ENCODE data around the gene ATP6V1C2. TPM values are rescaled to one million over a fixed set of nuclear protein-coding genes. Genes with fewer than 3 reads are reported as not detected.

Gene ATP6V1C2, protein sequence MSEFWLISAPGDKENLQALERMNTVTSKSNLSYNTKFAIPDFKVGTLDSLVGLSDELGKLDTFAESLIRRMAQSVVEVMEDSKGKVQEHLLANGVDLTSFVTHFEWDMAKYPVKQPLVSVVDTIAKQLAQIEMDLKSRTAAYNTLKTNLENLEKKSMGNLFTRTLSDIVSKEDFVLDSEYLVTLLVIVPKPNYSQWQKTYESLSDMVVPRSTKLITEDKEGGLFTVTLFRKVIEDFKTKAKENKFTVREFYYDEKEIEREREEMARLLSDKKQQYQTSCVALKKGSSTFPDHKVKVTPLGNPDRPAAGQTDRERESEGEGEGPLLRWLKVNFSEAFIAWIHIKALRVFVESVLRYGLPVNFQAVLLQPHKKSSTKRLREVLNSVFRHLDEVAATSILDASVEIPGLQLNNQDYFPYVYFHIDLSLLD
- polyA plus RNA-seq (2011; rRNA removed) (0.14 and 0.21 TPM in 2 replicates), polyA plus RNA-seq (2017; fragmentation: RNase III; extraction: RNeasy Plus Mini Kit Qiagen cat#74134 plus additional on column Dnase treatment) (0.08 to 0.18 TPM (median 0.09 TPM) in 3 replicates), polyA minus RNA-seq (2011; rRNA and poly(A)+ RNA removed) (not detected in 2 replicates)
- 0.03 and 0.04 TPM in 2 replicates for polyA plus RNA-seq (2012; cell fraction: cytosol; rRNA removed)
- polyA plus RNA-seq (2012; cell fraction: nucleus; rRNA removed): 0.01 TPM in 1 of 2 replicates, not detected in the other

DNA sequence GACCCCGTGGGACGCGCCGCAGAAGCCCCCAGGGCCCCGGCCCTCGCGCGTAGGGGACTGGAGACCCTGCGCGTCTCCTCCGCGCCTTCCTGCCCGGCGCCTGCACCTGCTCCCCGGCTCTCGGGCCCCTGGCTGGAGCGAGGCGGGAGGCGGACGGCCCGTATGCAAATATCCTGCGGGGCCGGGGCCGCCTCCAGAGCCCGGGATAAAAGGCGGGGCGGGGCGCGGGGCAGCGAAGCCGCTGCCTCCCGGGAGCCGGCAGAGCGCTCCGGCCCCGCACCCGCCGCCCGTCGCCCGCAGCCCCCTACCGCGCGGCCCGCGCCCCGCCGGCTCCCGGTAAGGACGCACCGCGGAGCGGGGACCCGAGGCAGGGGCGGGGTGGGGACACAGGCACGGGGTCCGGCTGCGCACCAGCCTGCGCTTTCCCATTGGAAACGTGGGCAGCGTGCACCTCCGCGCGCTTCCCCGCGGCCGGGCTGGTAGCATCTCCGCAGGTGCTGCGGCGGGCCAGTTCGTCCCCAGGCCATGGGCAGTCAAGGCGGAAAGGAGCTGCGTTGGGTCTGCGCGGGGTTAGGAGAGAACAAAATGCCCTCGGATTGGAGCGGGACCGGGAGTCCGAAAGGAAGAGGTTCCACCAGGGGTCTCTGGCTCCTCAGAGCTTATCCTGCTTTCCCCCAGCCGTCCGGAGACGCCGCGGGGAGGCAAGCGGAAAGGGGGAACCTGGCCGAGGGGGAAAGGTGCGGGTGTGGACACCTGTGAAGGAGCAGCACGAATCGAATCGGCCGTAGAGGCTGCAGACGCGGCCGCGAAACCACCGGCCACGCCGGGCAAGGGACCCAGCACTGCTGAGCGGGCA is at the start of gene ATP6V1C2:
Gene ATP6V1C2 (plus strand): TSS at position 235 of the 856 bp plus-strand sequence. CDS start 1,220 bp downstream, outside the sequence.
- peak in 1 of 2 experiments; percentile 40 for DNase-seq (ENCODE audit: low read depth in 1 of 2, low spot score in 1 of 2)
- Histone ChIP-seq H3K27ac (peak within 1 kb of the TSS in 1 of 2 experiments; percentile 34; a peak in 2 of 6 replicates), H3K9me3 (no peaks in the 10 kb centered on the region), H3K4me1 (peaks cover 24% of the 10 kb centered on the region), H3K4me2 (peak within 1 kb of the TSS; percentile 91), H3K4me3 (peak within 1 kb of the TSS; percentile 54)
- ChIA-PET POLR2A (interaction anchor here (1.0 kb wide), 1 partner anchor 33 kb away, joined by 4 read pairs; no protein-coding TSS in a partner anchor), CTCF (interaction anchor here (1.0 to 1.6 kb wide), 4 partner anchors 9 to 411 kb away, joined by 3 to 8 read pairs (median 7); a partner anchor contains a TSS)
- 2% methylated on average over 61 of the region's 99 CpGs for WGBS (ENCODE audit: missing lambda C conversion rate)
- no peak for FAIRE-seq
- no peak for TF ChIP-seq FOSL2 (IDR thresholded peaks at IDR 0.05)
- no peak for TF ChIP-seq FOSL2 (CRISPR knock-in tag; IDR thresholded peaks at IDR 0.05)
- TF ChIP-seq SMC3 (IDR thresholded peaks at IDR 0.05): no peak
- TF ChIP-seq CHD2 (IDR thresholded peaks at IDR 0.05; ENCODE audit: low read length, partially characterized antibody): no peak
- no peak for TF ChIP-seq TFCP2L1 (CRISPR knock-in tag; IDR thresholded peaks at IDR 0.05)
- no peak for TF ChIP-seq CEBPB (IDR thresholded peaks at IDR 0.05)
- TF ChIP-seq NR3C1 (IDR thresholded peaks at IDR 0.05): no peak
- TF ChIP-seq, protein P1, sequence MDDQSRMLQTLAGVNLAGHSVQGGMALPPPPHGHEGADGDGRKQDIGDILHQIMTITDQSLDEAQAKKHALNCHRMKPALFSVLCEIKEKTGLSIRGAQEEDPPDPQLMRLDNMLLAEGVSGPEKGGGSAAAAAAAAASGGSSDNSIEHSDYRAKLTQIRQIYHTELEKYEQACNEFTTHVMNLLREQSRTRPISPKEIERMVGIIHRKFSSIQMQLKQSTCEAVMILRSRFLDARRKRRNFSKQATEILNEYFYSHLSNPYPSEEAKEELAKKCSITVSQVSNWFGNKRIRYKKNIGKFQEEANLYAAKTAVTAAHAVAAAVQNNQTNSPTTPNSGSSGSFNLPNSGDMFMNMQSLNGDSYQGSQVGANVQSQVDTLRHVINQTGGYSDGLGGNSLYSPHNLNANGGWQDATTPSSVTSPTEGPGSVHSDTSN (IDR thresholded peaks at IDR 0.05): no peak
- no peak for TF ChIP-seq ESRRA (IDR thresholded peaks at IDR 0.05; ENCODE audit: borderline replicate concordance, low read length)
- TF ChIP-seq ZC3H11A (IDR thresholded peaks at IDR 0.05): no peak
- TF ChIP-seq CBX2 (IDR thresholded peaks at IDR 0.05; ENCODE audit: borderline replicate concordance, low read depth): no peak
- TF ChIP-seq, protein P2, sequence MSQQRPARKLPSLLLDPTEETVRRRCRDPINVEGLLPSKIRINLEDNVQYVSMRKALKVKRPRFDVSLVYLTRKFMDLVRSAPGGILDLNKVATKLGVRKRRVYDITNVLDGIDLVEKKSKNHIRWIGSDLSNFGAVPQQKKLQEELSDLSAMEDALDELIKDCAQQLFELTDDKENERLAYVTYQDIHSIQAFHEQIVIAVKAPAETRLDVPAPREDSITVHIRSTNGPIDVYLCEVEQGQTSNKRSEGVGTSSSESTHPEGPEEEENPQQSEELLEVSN (IDR thresholded peaks at IDR 0.05; ENCODE audit: borderline replicate concordance, low read depth): no peak
- no peak for TF ChIP-seq KDM5A (IDR thresholded peaks at IDR 0.05)
- no peak for TF ChIP-seq NFE2L2 (conservative IDR thresholded peaks at IDR 0.05; ENCODE audit: low read length)
- TF ChIP-seq HOXA7 (CRISPR knock-in tag; IDR thresholded peaks at IDR 0.05): no peak
- ATAC-seq: peak; percentile 65

DNA sequence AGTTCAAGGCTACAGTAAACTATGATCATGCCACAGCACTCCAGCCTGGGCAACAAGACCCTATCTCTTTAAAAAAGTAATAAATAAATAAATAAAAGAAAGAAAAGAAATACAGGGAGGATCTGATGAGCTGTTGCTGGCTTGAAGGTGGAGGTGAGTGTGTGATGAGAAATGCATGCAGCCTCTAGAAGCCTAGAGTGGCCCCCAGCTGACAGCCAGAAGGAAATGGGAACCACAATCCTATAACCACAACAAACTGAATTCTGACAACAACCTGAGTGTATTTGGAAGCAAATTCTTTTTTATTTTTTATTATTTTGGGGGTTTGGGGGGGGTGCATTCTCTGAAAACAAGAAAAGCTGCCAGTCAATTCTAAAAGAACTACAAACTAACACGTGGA is 46.3 kb upstream of the ATP6V1C2 start:
- CTCF ChIA-PET: interaction anchor here (0.7 to 1.0 kb wide), 4 partner anchors 69 to 603 kb away, joined by 3 to 4 read pairs (median 3); no protein-coding TSS in a partner anchor
- WGBS (ENCODE audit: missing lambda C conversion rate): 77% methylated on average over 1 of the region's 1 CpG
- POLR2A ChIA-PET: no interaction called here

DNA sequence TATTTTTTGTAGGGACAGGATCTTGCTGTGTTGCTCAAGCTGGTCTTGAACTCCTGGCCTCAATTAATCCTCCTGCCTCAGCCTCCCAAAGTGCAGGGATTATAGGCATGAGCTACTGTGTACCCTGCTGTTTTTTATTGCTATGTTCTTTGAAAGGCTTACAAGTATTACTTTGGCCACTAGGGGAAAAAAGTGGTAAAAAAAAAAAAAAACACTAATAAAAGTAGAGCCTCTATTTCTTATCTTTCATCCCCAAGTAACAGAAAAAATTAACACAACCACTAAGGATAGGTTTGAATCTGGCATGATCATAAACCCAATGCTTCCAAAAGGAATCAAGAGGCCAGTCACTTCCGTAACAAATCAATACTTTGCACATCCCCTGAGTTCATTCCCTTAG is 43.2 kb upstream of the ATP6V1C2 start:
- H3K27ac ChIP-seq: no peak overlapping the region
- H3K4me2 ChIP-seq: no peak overlapping the region
- DNase-seq (ENCODE audit: low read depth in 1 of 2, low spot score in 1 of 2): peak in 1 of 2 experiments; percentile 52
- ChIA-PET POLR2A (no interaction called here), CTCF (interaction anchor here (0.6 to 1.7 kb wide), 9 partner anchors 8 to 608 kb away, joined by 3 to 7 read pairs (median 3); partner anchors contain the start of genes NOL10 and ODC1)
- H3K9me3 ChIP-seq: no peaks in the 10 kb centered on the region
- WGBS (ENCODE audit: missing lambda C conversion rate): 93% methylated on average over 1 of the region's 1 CpG
- H3K4me1 ChIP-seq: peaks cover 4% of the 10 kb centered on the region; the same call in 1 of the 3 replicates
- FAIRE-seq: peak; percentile 18
- H3K4me3 ChIP-seq: no peak overlapping the region
- peak; percentile 47 to 79; a peak in 3 of 6 replicates for ATAC-seq
- TF ChIP-seq POLR2AphosphoS2 (conservative IDR thresholded peaks at IDR 0.05; ENCODE audit: low read length): no peak
- TF ChIP-seq HOXB13 (CRISPR knock-in tag; IDR thresholded peaks at IDR 0.05; ENCODE audit: low read depth): no peak
- TF ChIP-seq ESRRA (IDR thresholded peaks at IDR 0.05; ENCODE audit: borderline replicate concordance, low read length): no peak
- TF ChIP-seq, protein P3, sequence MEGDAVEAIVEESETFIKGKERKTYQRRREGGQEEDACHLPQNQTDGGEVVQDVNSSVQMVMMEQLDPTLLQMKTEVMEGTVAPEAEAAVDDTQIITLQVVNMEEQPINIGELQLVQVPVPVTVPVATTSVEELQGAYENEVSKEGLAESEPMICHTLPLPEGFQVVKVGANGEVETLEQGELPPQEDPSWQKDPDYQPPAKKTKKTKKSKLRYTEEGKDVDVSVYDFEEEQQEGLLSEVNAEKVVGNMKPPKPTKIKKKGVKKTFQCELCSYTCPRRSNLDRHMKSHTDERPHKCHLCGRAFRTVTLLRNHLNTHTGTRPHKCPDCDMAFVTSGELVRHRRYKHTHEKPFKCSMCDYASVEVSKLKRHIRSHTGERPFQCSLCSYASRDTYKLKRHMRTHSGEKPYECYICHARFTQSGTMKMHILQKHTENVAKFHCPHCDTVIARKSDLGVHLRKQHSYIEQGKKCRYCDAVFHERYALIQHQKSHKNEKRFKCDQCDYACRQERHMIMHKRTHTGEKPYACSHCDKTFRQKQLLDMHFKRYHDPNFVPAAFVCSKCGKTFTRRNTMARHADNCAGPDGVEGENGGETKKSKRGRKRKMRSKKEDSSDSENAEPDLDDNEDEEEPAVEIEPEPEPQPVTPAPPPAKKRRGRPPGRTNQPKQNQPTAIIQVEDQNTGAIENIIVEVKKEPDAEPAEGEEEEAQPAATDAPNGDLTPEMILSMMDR (IDR thresholded peaks at IDR 0.05): peak; percentile 23
- TF ChIP-seq, protein P4, sequence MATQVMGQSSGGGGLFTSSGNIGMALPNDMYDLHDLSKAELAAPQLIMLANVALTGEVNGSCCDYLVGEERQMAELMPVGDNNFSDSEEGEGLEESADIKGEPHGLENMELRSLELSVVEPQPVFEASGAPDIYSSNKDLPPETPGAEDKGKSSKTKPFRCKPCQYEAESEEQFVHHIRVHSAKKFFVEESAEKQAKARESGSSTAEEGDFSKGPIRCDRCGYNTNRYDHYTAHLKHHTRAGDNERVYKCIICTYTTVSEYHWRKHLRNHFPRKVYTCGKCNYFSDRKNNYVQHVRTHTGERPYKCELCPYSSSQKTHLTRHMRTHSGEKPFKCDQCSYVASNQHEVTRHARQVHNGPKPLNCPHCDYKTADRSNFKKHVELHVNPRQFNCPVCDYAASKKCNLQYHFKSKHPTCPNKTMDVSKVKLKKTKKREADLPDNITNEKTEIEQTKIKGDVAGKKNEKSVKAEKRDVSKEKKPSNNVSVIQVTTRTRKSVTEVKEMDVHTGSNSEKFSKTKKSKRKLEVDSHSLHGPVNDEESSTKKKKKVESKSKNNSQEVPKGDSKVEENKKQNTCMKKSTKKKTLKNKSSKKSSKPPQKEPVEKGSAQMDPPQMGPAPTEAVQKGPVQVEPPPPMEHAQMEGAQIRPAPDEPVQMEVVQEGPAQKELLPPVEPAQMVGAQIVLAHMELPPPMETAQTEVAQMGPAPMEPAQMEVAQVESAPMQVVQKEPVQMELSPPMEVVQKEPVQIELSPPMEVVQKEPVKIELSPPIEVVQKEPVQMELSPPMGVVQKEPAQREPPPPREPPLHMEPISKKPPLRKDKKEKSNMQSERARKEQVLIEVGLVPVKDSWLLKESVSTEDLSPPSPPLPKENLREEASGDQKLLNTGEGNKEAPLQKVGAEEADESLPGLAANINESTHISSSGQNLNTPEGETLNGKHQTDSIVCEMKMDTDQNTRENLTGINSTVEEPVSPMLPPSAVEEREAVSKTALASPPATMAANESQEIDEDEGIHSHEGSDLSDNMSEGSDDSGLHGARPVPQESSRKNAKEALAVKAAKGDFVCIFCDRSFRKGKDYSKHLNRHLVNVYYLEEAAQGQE (IDR thresholded peaks at IDR 0.05): no peak
- TF ChIP-seq MAFK (IDR thresholded peaks at IDR 0.05; ENCODE audit: partially characterized antibody): no peak
- no peak for TF ChIP-seq JUN (IDR thresholded peaks at IDR 0.05)
- no peak for TF ChIP-seq GATA3 (IDR thresholded peaks at IDR 0.05; ENCODE audit: borderline replicate concordance)

More for the DNA sequence above, 46.3 kb upstream of the ATP6V1C2 start:
- Histone ChIP-seq H3K9me3 (no peaks in the 10 kb centered on the region), H3K4me3 (no peak overlapping the region), H3K27ac (no peak overlapping the region), H3K4me2 (no peak overlapping the region), H3K4me1 (no peaks in the 10 kb centered on the region)
- no peak for TF ChIP-seq ZNF302 (CRISPR knock-in tag; IDR thresholded peaks at IDR 0.05)
- TF ChIP-seq FOXS1 (CRISPR knock-in tag; IDR thresholded peaks at IDR 0.05): no peak
- TF ChIP-seq HOXB13 (CRISPR knock-in tag; IDR thresholded peaks at IDR 0.05; ENCODE audit: low read depth): no peak
- no peak for TF ChIP-seq EHF (CRISPR knock-in tag; IDR thresholded peaks at IDR 0.05)
- TF ChIP-seq CHD2 (IDR thresholded peaks at IDR 0.05; ENCODE audit: low read length, partially characterized antibody): no peak
- DNase-seq (ENCODE audit: low read depth in 1 of 2, low spot score in 1 of 2) (no peak), ATAC-seq (no peak), FAIRE-seq (no peak)
